NT2/D1 (cell line): ENCODE measurements around the gene ITSN2.
A peak's percentile ranks its signal among the peaks of the same experiment; 100 is the strongest.

Source experiments
- DNase-seq: peaks from one replicate; pipeline ENCODE4 v3.0.0-alpha.2; 2011; ENCODE audit warnings: low read depth, low spot score
- H3K27me3 ChIP-seq: 2 replicates; pipeline ENCODE4 v1.6.0; 2011; ENCODE audit warnings: mild to moderate bottlenecking; ENCODE audit not compliant: insufficient read length, insufficient read depth
- H3K36me3 ChIP-seq: 2 replicates; pipeline ENCODE4 v1.6.1; 2011; ENCODE audit warnings: mild to moderate bottlenecking, low read length, mixed read lengths; ENCODE audit not compliant: insufficient read depth, insufficient read length
- H3K4me1 ChIP-seq: 2 replicates; pipeline ENCODE4 v1.5.1; 2011; ENCODE audit not compliant: insufficient read depth, insufficient read length
- H3K4me3 ChIP-seq: 2 replicates; pipeline ENCODE4 v1.5.1; 2011; ENCODE audit warnings: low read depth; ENCODE audit not compliant: insufficient read length
- H3K9ac ChIP-seq: 2 replicates; pipeline ENCODE4 v1.6.0; 2011; ENCODE audit warnings: low read depth; ENCODE audit not compliant: insufficient read length
- H3K9me3 ChIP-seq: 2 replicates; pipeline ENCODE4 v1.5.1; 2011; ENCODE audit warnings: mild to moderate bottlenecking, low read length; ENCODE audit not compliant: insufficient read depth
- SUZ12 ChIP-seq: IDR thresholded peaks from 2 replicates; pipeline ENCODE4 v1.6.1; 2011; ENCODE audit not compliant: insufficient read length, insufficient read depth; ENCODE audit errors: extremely low read depth
- YY1 ChIP-seq: IDR thresholded peaks from 2 replicates; pipeline ENCODE4 v1.6.1; 2011; ENCODE audit not compliant: insufficient read length, insufficient read depth
- ZNF274 ChIP-seq: IDR thresholded peaks from 2 replicates; pipeline ENCODE4 v1.6.1; 2011; ENCODE audit warnings: mild to moderate bottlenecking, low read depth, low read length

Gene ITSN2

GRCh38 chr2:24375349-24376087 is 15.2 kb upstream of the ITSN2 start:
- Histone ChIP-seq H3K9me3 (no peaks in the 10 kb centered on the region), H3K4me3 (no peak overlapping the region), H3K36me3 (no peaks in the 10 kb centered on the region), H3K4me1 (no peaks in the 10 kb centered on the region), H3K27me3 (no peaks in the 10 kb centered on the region), H3K9ac (no peak overlapping the region)
- no peak for DNase-seq
- TF ChIP-seq YY1 (no peak), ZNF274 (no peak), SUZ12 (no peak)

GRCh38 chr2:24374301-24374700 is 14.0 kb upstream of the ITSN2 start:
- Histone ChIP-seq H3K4me1 (no peaks in the 10 kb centered on the region), H3K36me3 (no peaks in the 10 kb centered on the region), H3K9me3 (no peaks in the 10 kb centered on the region), H3K9ac (no peak overlapping the region), H3K27me3 (no peaks in the 10 kb centered on the region), H3K4me3 (no peak overlapping the region)
- TF ChIP-seq ZNF274 (no peak), YY1 (no peak), SUZ12 (no peak)
- no peak for DNase-seq

GRCh38 chr2:24372033-24372432 is 11.7 kb upstream of the ITSN2 start:
- TF ChIP-seq ZNF274 (no peak), YY1 (no peak), SUZ12 (no peak)
- Histone ChIP-seq H3K4me1 (no peaks in the 10 kb centered on the region), H3K36me3 (no peaks in the 10 kb centered on the region), H3K4me3 (no peak overlapping the region), H3K9ac (no peak overlapping the region), H3K9me3 (no peaks in the 10 kb centered on the region), H3K27me3 (no peaks in the 10 kb centered on the region)
- no peak for DNase-seq

- H3K4me1 ChIP-seq: peaks cover 4% of the 10 kb centered on the region
- no peaks in the 10 kb centered on the region for H3K36me3 ChIP-seq
- no peak for TF ChIP-seq YY1
- no peak for TF ChIP-seq SUZ12
- no peak for TF ChIP-seq ZNF274
- DNase-seq: no peak
- H3K9ac ChIP-seq: no peak overlapping the region
- H3K4me3 ChIP-seq: no peak overlapping the region
- H3K27me3 ChIP-seq: no peaks in the 10 kb centered on the region
- H3K9me3 ChIP-seq: no peaks in the 10 kb centered on the region
These were observed 5.5 kb upstream of the ITSN2 start for GRCh38 chr2:24365826-24366225.

- no peaks in the 10 kb centered on the region for H3K27me3 ChIP-seq
- no peak overlapping the region for H3K4me3 ChIP-seq
- DNase-seq: no peak
- no peaks in the 10 kb centered on the region for H3K36me3 ChIP-seq
- no peak overlapping the region for H3K9ac ChIP-seq
- no peak for TF ChIP-seq YY1
- no peak for TF ChIP-seq ZNF274
- no peak for TF ChIP-seq SUZ12
- H3K9me3 ChIP-seq: no peaks in the 10 kb centered on the region
- H3K4me1 ChIP-seq: peaks cover 4% of the 10 kb centered on the region
These were observed 4.7 kb upstream of the ITSN2 start for GRCh38 chr2:24365051-24365450.

- H3K9ac ChIP-seq: no peak overlapping the region
- H3K4me3 ChIP-seq: no peak overlapping the region
- peaks cover 15% of the 10 kb centered on the region for H3K27me3 ChIP-seq
- DNase-seq: no peak
- TF ChIP-seq YY1: no peak
- TF ChIP-seq ZNF274: no peak
- TF ChIP-seq SUZ12: no peak
- no peaks in the 10 kb centered on the region for H3K9me3 ChIP-seq
- peaks cover 4% of the 10 kb centered on the region for H3K4me1 ChIP-seq
- H3K36me3 ChIP-seq: no peaks in the 10 kb centered on the region
These were observed 3.0 kb upstream of the ITSN2 start for GRCh38 chr2:24363301-24363700.

GRCh38 chr2:24362253-24362652 is 1.9 kb upstream of the ITSN2 start:
- no peak for DNase-seq
- Histone ChIP-seq H3K4me3 (no peak overlapping the region), H3K9ac (no peak overlapping the region), H3K36me3 (no peaks in the 10 kb centered on the region), H3K27me3 (peaks cover 18% of the 10 kb centered on the region), H3K9me3 (no peaks in the 10 kb centered on the region), H3K4me1 (peaks cover 4% of the 10 kb centered on the region)
- TF ChIP-seq YY1 (no peak), SUZ12 (no peak), ZNF274 (no peak)

GRCh38 chr2:24360963-24361330 is 611 bp upstream of the ITSN2 start:
- no peaks in the 10 kb centered on the region for H3K9me3 ChIP-seq
- peak overlapping the region; percentile 64 for H3K4me3 ChIP-seq
- peak overlapping the region; percentile 81 for H3K9ac ChIP-seq
- no peaks in the 10 kb centered on the region for H3K36me3 ChIP-seq
- no peak for DNase-seq
- H3K27me3 ChIP-seq: peaks cover 18% of the 10 kb centered on the region
- H3K4me1 ChIP-seq: peaks cover 4% of the 10 kb centered on the region
- TF ChIP-seq YY1: no peak
- no peak for TF ChIP-seq SUZ12
- TF ChIP-seq ZNF274: no peak
